Neural crest cell (in vitro differentiated cells): Measurements from ENCODE around the gene SLC25A20. TPM values are rescaled to one million over a fixed set of nuclear protein-coding genes. Genes with fewer than 3 reads are reported as not detected.
"Not testable (repeated sequence)": the region's sequence is repeated elsewhere in the genome, so short reads cannot be mapped to it uniquely, and the experiment has no call there.

Experiments used
- DNase-seq: peaks from one replicate; pipeline ENCODE4 v3.0.0; 2021; ENCODE audit warnings: low read depth, mixed read lengths, low spot score
- H3K27ac Mint-ChIP-seq: one replicate; pipeline ENCODE4 v1.8.0; 2021; ENCODE audit warnings: mild to moderate bottlenecking, mixed read lengths; ENCODE audit not compliant: unreplicated experiment
- H3K27me3 Mint-ChIP-seq: 2 replicates; pipeline ENCODE4 v1.8.0; 2021; ENCODE audit warnings: low read depth, mild to moderate bottlenecking, mixed read lengths
- H3K36me3 Mint-ChIP-seq: 2 replicates; pipeline ENCODE4 v1.8.0; 2021; ENCODE audit warnings: low read depth, mild to moderate bottlenecking, mixed read lengths
- H3K4me1 Mint-ChIP-seq: 2 replicates; pipeline ENCODE4 v1.8.0; 2021; ENCODE audit warnings: mixed read lengths
- H3K4me3 Mint-ChIP-seq: one replicate; pipeline ENCODE4 v1.8.0; 2021; ENCODE audit warnings: mild to moderate bottlenecking, mixed read lengths
- H3K9me3 Mint-ChIP-seq: 2 replicates; pipeline ENCODE4 v1.8.0; 2021; ENCODE audit warnings: mixed read lengths
- CTCF ChIP-seq: fragments of 200-600 bp; sonication (generic); conservative IDR thresholded peaks from 2 replicates; pipeline ENCODE4 v1.5.0; 2021; ENCODE audit warnings: antibody characterized with exemption, mild to moderate bottlenecking
- total RNA-seq: library from RNA; stranded (reverse); gene quantifications from 2 replicates; pipeline ENCODE4 v1.2.1, GENCODE V29; 2021

SLC25A20 gene
- total RNA-seq, 1 donor from 2014 or later: 5.7 TPM

- H3K4me1 Mint-ChIP-seq: peaks cover 16% of the 10 kb centered on the region
- no peak for DNase-seq
- H3K27ac Mint-ChIP-seq: no peak overlapping the region
- peak overlapping the region; percentile 61 for H3K4me3 Mint-ChIP-seq
- no peaks in the 10 kb centered on the region for H3K9me3 Mint-ChIP-seq
- no peaks in the 10 kb centered on the region for H3K36me3 Mint-ChIP-seq
- no peak for TF ChIP-seq CTCF
- H3K27me3 Mint-ChIP-seq: no peaks in the 10 kb centered on the region
These were observed 16.6 kb upstream of the SLC25A20 start for GRCh38 chr3:48915296-48915695.

GRCh38 chr3:48907026-48907425 is 8.3 kb upstream of the SLC25A20 start:
- not testable (repeated sequence) for H3K27me3 Mint-ChIP-seq, H3K4me3 Mint-ChIP-seq, H3K36me3 Mint-ChIP-seq

GRCh38 chr3:48899273-48899672 is 591 bp upstream of the SLC25A20 start:
- Mint-ChIP-seq H3K4me1 (peaks cover 21% of the 10 kb centered on the region), H3K9me3 (no peaks in the 10 kb centered on the region), H3K4me3 (peak overlapping the region; percentile 92), H3K27me3 (no peaks in the 10 kb centered on the region), H3K36me3 (no peaks in the 10 kb centered on the region), H3K27ac (no peak overlapping the region)
- DNase-seq: no peak
- TF ChIP-seq CTCF: no peak

More at GRCh38 chr3:48907026-48907425, 8.3 kb upstream of the SLC25A20 start:
- H3K4me1 Mint-ChIP-seq, H3K27ac Mint-ChIP-seq, DNase-seq, H3K9me3 Mint-ChIP-seq: not testable (repeated sequence)

- H3K27me3 Mint-ChIP-seq: no peaks in the 10 kb centered on the region
- no peak for DNase-seq
- no peaks in the 10 kb centered on the region for H3K36me3 Mint-ChIP-seq
- TF ChIP-seq CTCF: no peak
- H3K9me3 Mint-ChIP-seq: no peaks in the 10 kb centered on the region
- H3K4me3 Mint-ChIP-seq: peak overlapping the region; percentile 92
- no peak overlapping the region for H3K27ac Mint-ChIP-seq
- H3K4me1 Mint-ChIP-seq: peaks cover 21% of the 10 kb centered on the region
These were observed 964 bp downstream of the SLC25A20 start for GRCh38 chr3:48897460-48898376.

- TF ChIP-seq CTCF: no peak
- Mint-ChIP-seq H3K4me3 (peak overlapping the region; percentile 41), H3K4me1 (peaks cover 21% of the 10 kb centered on the region), H3K36me3 (no peaks in the 10 kb centered on the region), H3K27me3 (no peaks in the 10 kb centered on the region), H3K27ac (no peak overlapping the region), H3K9me3 (no peaks in the 10 kb centered on the region)
- DNase-seq: no peak
These were observed 1.7 kb downstream of the SLC25A20 start for GRCh38 chr3:48896936-48897335.

GRCh38 chr3:48894516-48894915 is 4.2 kb downstream of the SLC25A20 start:
- peaks cover 21% of the 10 kb centered on the region for H3K4me1 Mint-ChIP-seq

More at GRCh38 chr3:48894516-48894915, 4.2 kb downstream of the SLC25A20 start:
- Mint-ChIP-seq H3K27ac (no peak overlapping the region), H3K9me3 (no peaks in the 10 kb centered on the region), H3K36me3 (no peaks in the 10 kb centered on the region), H3K4me3 (no peak overlapping the region), H3K27me3 (no peaks in the 10 kb centered on the region)
- TF ChIP-seq CTCF: no peak
- DNase-seq: no peak
